Astrocyte (in vitro differentiated cells and primary cell): ENCODE measurements around the gene PACRG. TPM values are rescaled to one million over a fixed set of nuclear protein-coding genes. Genes with fewer than 3 reads are reported as not detected.

Source experiments
- DNase-seq: peaks from one replicate; pipeline ENCODE4 v3.0.0-alpha.2; 2010; ENCODE audit warnings: low read depth
- FAIRE-seq: peaks from 2 replicates; lab custom pipeline; 2011; peaks lifted over from hg19 to GRCh38; lab: Jason Lieb, UNC
- H2AFZ ChIP-seq: 2 replicates; pipeline ENCODE4 v1.6.0; 2012; ENCODE audit warnings: low read depth, low read length, inconsistent platforms
- H3K27ac ChIP-seq: 2 replicates; pipeline ENCODE4 v1.5.1; 2011; ENCODE audit warnings: low read depth, low read length, inconsistent platforms
- H3K27me3 ChIP-seq: 2 replicates; pipeline ENCODE4 v1.6.0; 2011; ENCODE audit warnings: low read length, inconsistent platforms; ENCODE audit not compliant: insufficient read depth
- H3K36me3 ChIP-seq: 2 replicates; pipeline ENCODE4 v1.5.1; 2011; ENCODE audit warnings: low read length, inconsistent platforms; ENCODE audit not compliant: insufficient read depth
- H3K4me1 ChIP-seq: 2 replicates; pipeline ENCODE4 v1.5.1; 2011; ENCODE audit warnings: low read length, inconsistent platforms; ENCODE audit not compliant: insufficient read depth
- H3K4me2 ChIP-seq: 2 replicates; pipeline ENCODE4 v1.6.0; 2012; ENCODE audit warnings: low read length, inconsistent platforms
- H3K4me3 ChIP-seq: 2 replicates; pipeline ENCODE4 v1.5.1; 2011; ENCODE audit warnings: low read depth, mild to moderate bottlenecking, low read length, inconsistent platforms; ENCODE audit not compliant: insufficient read depth
- H3K79me2 ChIP-seq: 2 replicates; pipeline ENCODE4 v1.6.0; 2012; ENCODE audit warnings: mild to moderate bottlenecking, low read length, inconsistent platforms; ENCODE audit not compliant: insufficient read depth
- H3K9ac ChIP-seq: 2 replicates; pipeline ENCODE4 v1.6.0; 2012; ENCODE audit warnings: mild to moderate bottlenecking, low read length, inconsistent platforms
- H3K9me3 ChIP-seq: 2 replicates; pipeline ENCODE4 v1.5.1; 2012; ENCODE audit warnings: low read depth, mild to moderate bottlenecking, low read length, inconsistent platforms; ENCODE audit not compliant: insufficient read depth
- H4K20me1 ChIP-seq: 2 replicates; pipeline ENCODE4 v1.6.0; 2012; ENCODE audit warnings: low read length, inconsistent platforms; ENCODE audit not compliant: insufficient read depth
- H3K27ac Mint-ChIP-seq: one replicate; pipeline ENCODE4 v1.8.0; 2021; ENCODE audit warnings: mild to moderate bottlenecking, mixed read lengths; ENCODE audit not compliant: unreplicated experiment
- H3K27me3 Mint-ChIP-seq: one replicate; pipeline ENCODE4 v1.8.0; 2021; ENCODE audit warnings: low read depth, mixed read lengths; ENCODE audit not compliant: unreplicated experiment
- H3K36me3 Mint-ChIP-seq: one replicate; pipeline ENCODE4 v1.8.0; 2021; ENCODE audit warnings: low read depth, mixed read lengths; ENCODE audit not compliant: unreplicated experiment
- H3K4me1 Mint-ChIP-seq: one replicate; pipeline ENCODE4 v1.8.0; 2021; ENCODE audit warnings: low read depth, mixed read lengths; ENCODE audit not compliant: unreplicated experiment
- H3K4me3 Mint-ChIP-seq: one replicate; pipeline ENCODE4 v1.8.0; 2021; ENCODE audit warnings: mild to moderate bottlenecking, moderate library complexity, mixed read lengths; ENCODE audit not compliant: unreplicated experiment
- H3K9me3 Mint-ChIP-seq: one replicate; pipeline ENCODE4 v1.8.0; 2021; ENCODE audit warnings: mild to moderate bottlenecking, mixed read lengths; ENCODE audit not compliant: unreplicated experiment
- EZH2 ChIP-seq: IDR thresholded peaks from 2 replicates; pipeline ENCODE4 v1.6.1; 2012; ENCODE audit warnings: mild to moderate bottlenecking, low read length, inconsistent platforms; ENCODE audit not compliant: insufficient read depth
- total RNA-seq: library from RNA; stranded (reverse); gene quantifications from 2 replicates; pipeline ENCODE4 v1.2.1, GENCODE V29; 2021
- TF ChIP-seq, protein P1 (sequence below): IDR thresholded peaks from 2 replicates; pipeline ENCODE4 v1.5.1; 2011; ENCODE audit warnings: low read depth, mild to moderate bottlenecking, inconsistent platforms, low read length, moderate library complexity; ENCODE audit not compliant: insufficient read depth

The PACRG gene
- total RNA-seq, 1 donor from 2014 or later: not detected

DNA sequence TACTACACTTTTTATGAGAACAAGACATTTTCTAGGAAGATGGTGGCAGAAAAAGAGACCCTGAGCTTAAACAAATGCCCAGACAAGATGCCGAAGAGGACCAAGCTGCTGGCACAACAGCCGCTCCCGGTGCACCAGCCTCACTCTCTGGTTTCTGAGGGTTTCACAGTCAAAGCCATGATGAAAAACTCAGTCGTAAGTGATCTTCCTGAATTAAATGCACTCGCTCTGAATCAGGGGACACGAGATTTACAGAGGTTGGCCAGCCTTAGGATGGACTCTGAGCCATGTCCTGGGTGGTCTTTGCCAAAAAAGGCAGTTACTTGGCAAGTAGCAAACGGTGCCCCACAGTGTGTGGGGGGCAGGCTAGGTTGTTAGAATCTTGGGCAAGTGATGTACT, 423 bp downstream of the PACRG start:
- H3K4me1 ChIP-seq: peaks cover 6% of the 10 kb centered on the region
- H3K4me2 ChIP-seq: peak overlapping the region; percentile 86
- DNase-seq: no peak
- no peaks in the 10 kb centered on the region for H3K27me3 ChIP-seq
- TF ChIP-seq, protein P1, sequence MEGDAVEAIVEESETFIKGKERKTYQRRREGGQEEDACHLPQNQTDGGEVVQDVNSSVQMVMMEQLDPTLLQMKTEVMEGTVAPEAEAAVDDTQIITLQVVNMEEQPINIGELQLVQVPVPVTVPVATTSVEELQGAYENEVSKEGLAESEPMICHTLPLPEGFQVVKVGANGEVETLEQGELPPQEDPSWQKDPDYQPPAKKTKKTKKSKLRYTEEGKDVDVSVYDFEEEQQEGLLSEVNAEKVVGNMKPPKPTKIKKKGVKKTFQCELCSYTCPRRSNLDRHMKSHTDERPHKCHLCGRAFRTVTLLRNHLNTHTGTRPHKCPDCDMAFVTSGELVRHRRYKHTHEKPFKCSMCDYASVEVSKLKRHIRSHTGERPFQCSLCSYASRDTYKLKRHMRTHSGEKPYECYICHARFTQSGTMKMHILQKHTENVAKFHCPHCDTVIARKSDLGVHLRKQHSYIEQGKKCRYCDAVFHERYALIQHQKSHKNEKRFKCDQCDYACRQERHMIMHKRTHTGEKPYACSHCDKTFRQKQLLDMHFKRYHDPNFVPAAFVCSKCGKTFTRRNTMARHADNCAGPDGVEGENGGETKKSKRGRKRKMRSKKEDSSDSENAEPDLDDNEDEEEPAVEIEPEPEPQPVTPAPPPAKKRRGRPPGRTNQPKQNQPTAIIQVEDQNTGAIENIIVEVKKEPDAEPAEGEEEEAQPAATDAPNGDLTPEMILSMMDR: no peak
- TF ChIP-seq EZH2: no peak
- H3K9me3 Mint-ChIP-seq: no peaks in the 10 kb centered on the region
- no peaks in the 10 kb centered on the region for H3K36me3 Mint-ChIP-seq
- H3K27ac Mint-ChIP-seq: peak overlapping the region; percentile 97
- H3K27me3 Mint-ChIP-seq: no peaks in the 10 kb centered on the region
- H3K27ac ChIP-seq: peak overlapping the region; percentile 77
- H3K4me3 Mint-ChIP-seq: peak overlapping the region; percentile 83
- no peak for FAIRE-seq
- no peaks in the 10 kb centered on the region for H3K36me3 ChIP-seq
- peak overlapping the region; percentile 83 for H2AFZ ChIP-seq
- no peaks in the 10 kb centered on the region for H3K79me2 ChIP-seq
- H4K20me1 ChIP-seq: no peaks in the 10 kb centered on the region
- peak overlapping the region; percentile 62 for H3K4me3 ChIP-seq
- H3K9me3 ChIP-seq: no peaks in the 10 kb centered on the region
- peak overlapping the region; percentile 76 for H3K9ac ChIP-seq
- H3K4me1 Mint-ChIP-seq: no peaks in the 10 kb centered on the region

DNA sequence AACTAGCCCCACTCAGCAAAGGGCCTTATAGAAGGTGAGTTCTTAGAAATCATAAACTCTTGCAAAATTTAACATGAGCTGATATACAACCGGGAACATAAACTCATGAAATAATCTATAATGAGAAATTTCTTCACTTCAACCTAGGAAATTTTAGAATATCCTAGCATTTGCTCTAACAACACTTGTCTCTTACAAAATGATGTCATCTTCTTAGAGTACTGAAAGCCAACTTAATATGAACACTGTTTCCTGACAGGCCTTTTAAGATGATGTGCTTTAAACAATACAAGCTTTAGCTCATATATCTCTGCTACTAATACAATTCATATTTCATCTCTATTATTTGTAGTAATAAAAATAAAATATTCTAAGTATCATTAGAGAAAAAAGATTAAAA, 932 bp downstream of the PACRG start:
- Mint-ChIP-seq H3K4me3 (peak overlapping the region; percentile 34), H3K27me3 (no peaks in the 10 kb centered on the region)
- peak overlapping the region; percentile 77 for H3K27ac ChIP-seq

DNA sequence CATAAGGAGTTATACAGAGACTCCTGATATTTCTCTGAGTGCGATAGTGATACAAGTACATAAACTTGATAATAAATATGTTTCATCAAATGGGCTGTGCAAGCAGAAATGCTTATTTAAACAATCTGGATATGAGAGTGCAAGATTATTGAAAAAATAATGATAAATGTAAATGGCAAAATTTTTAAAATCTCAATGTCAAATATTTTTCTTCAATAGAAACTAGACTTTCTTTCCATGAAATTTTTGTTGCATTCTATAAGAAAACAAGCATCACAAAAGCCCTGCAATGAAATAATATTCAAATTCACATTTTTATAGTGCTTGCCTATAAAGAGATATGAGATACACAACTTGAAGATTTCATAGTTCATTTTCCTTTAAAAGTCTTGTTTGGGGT, 2.7 kb downstream of the PACRG start:
- H3K36me3 ChIP-seq: no peaks in the 10 kb centered on the region
- H3K4me3 ChIP-seq: no peak overlapping the region
- peaks cover 6% of the 10 kb centered on the region for H3K4me1 ChIP-seq
- TF ChIP-seq EZH2: no peak
- TF ChIP-seq, protein P1: no peak
- H3K9me3 Mint-ChIP-seq: no peaks in the 10 kb centered on the region
- no peaks in the 10 kb centered on the region for H3K4me1 Mint-ChIP-seq
- no peak overlapping the region for H3K27ac ChIP-seq
- H3K36me3 Mint-ChIP-seq: no peaks in the 10 kb centered on the region
- FAIRE-seq (no peak), DNase-seq (no peak)
- H3K27me3 ChIP-seq: no peaks in the 10 kb centered on the region
- H3K9ac ChIP-seq: no peak overlapping the region
- H3K79me2 ChIP-seq: no peaks in the 10 kb centered on the region
- H3K9me3 ChIP-seq: no peaks in the 10 kb centered on the region
- no peak overlapping the region for H3K27ac Mint-ChIP-seq
- H3K4me3 Mint-ChIP-seq: no peak overlapping the region
- no peaks in the 10 kb centered on the region for H3K27me3 Mint-ChIP-seq
- no peaks in the 10 kb centered on the region for H4K20me1 ChIP-seq
- H2AFZ ChIP-seq: no peak overlapping the region
- H3K4me2 ChIP-seq: no peak overlapping the region

More for the DNA sequence above, 932 bp downstream of the PACRG start:
- no peak overlapping the region for H3K4me3 ChIP-seq
- H2AFZ ChIP-seq: no peak overlapping the region
- H3K9ac ChIP-seq: peak overlapping the region; percentile 76
- DNase-seq: no peak
- Mint-ChIP-seq H3K36me3 (no peaks in the 10 kb centered on the region), H3K27ac (peak overlapping the region; percentile 97), H3K9me3 (no peaks in the 10 kb centered on the region), H3K4me1 (no peaks in the 10 kb centered on the region)
- no peaks in the 10 kb centered on the region for H3K9me3 ChIP-seq
- H3K4me1 ChIP-seq: peaks cover 6% of the 10 kb centered on the region
- no peaks in the 10 kb centered on the region for H3K79me2 ChIP-seq
- no peaks in the 10 kb centered on the region for H4K20me1 ChIP-seq
- no peak for TF ChIP-seq EZH2
- TF ChIP-seq, protein P1: no peak
- no peaks in the 10 kb centered on the region for H3K36me3 ChIP-seq
- no peak overlapping the region for H3K4me2 ChIP-seq
- H3K27me3 ChIP-seq: no peaks in the 10 kb centered on the region
- no peak for FAIRE-seq
